ENCODE results near the gene RTEL1.
A peak's percentile ranks its signal among the peaks of the same experiment; 100 is the strongest.
"Not testable (repeated sequence)": the region's sequence is repeated elsewhere in the genome, so short reads cannot be mapped to it uniquely, and the experiment has no call there.

Gene RTEL1

DNA sequence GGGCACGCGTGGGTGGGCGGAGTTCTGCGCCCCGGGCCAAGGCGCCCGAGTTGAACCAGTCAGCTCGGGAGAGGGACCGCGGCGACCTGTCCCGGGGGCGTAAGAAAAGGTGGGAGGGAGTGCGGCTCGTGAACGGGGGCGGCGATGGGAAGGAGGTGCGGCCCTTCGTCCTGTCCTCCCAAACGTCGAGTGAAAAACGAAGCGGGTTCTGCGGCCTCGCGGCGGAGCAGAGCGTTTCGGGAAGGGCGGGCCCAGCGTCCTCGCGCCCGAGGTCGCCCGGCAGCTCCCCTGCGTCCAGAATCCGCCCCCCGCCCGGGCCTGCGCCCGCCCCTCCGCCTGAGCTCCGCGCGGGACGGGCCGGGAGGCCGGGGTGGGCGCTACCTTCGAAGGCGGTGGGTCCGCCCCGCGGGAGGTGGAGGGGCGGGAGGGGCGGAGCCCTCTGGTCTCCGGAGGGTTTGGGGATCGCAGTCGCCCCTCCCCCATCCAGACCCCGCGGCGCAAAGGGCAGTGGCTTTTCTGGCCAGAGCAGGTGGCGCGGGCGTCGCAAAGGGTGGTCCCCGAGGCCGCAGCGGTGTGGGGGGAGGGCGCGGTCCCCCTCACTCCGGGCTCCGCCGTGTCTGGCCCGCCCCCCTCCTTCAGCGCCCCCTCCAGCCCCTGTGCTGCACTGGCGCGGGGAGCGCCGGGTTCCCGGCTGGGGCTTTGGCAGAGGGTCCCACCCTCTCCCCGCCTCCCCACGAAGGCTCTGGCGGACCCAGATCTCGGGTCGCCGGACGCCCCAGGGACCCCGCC, 5.7 kb upstream of the RTEL1 start:
- DNase-seq = no peak

DNA sequence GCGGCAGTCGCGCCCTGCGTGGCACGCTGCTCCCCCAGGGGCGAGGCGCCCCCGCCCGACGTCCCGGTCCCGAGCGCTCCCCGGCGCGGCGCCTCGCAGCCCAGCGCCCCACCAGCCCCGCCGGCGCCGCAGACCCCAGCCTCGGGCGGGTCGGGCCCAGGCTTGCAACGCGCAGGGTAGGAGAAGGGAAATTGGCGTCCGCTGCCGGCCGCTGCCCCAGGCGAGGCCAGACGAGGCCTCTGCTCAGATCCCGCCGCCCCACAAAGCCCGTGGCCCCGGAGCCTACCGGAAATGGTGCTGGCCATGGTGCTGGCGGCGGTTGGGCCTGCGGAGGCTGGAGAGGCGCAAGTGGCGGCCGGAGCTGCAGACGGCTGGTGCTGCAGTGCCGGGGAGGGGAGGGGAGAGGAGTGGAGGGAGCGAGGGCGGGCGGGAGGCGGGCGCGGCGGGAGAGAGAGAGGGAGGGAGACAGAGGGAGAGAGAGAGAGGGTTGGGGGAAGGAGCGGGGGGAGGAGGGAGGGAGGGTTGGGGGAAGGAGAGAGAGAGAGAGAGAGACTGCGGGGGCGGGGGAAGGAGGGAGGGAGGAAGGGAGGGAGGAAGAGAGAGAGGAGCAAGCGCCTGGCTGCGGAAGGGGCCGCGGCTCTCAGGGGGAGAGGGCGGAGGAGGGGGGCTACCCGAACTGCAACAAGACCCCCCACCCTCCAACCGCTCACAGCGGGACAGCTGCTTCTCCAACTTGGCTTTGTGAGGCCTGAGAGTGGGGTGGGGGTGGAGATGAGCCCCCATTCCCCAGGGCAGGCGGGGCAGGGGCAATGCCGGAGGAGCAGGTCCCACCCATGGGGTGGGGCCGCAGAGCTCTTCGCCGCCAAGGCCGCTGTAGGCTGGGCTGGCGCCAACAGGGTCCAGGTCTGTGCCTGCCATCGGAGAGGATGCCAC, 4.8 kb upstream of the RTEL1 start, which contains the start of gene STMN3:
STMN3 (minus strand) TSS at position 384 of the 933 bp plus-strand sequence; CDS start at position 305, 79 bp downstream.
- peak; percentile 86 for DNase-seq

DNA sequence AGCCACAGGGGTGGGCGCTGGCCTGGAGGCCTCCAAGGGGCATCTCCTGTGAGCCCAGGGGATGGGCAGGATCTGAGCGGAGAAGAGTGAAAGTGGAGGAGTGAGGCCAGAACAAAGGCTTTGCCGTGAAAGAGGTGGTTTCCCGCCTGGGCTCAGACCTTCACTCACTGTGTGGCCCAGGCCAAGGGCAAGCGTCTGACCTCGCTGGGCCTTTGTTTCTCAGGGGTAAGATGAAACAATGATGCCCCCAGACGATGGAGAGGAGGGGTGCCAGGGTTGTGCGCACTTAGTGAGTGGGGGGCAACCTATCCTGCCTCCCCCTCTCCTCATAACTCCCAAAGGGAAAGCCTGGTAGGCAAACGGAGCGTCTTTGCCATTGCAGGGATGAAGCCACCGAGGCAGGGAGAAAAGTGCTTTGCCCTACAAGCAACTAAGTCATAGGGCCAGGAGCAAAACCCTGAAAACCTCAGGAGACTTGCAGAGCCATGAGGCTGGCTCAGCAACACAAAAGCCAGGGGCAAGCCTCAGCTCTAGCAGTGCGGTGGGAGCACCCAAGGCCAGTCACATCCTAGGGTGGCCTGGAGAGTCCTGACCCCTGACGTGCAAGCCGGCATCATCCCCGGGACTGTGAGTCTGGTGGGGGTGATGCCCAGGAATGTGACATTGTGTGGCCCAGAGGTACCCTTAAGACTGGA, 4.0 kb upstream of the RTEL1 start:
- DNase-seq = no peak

DNA sequence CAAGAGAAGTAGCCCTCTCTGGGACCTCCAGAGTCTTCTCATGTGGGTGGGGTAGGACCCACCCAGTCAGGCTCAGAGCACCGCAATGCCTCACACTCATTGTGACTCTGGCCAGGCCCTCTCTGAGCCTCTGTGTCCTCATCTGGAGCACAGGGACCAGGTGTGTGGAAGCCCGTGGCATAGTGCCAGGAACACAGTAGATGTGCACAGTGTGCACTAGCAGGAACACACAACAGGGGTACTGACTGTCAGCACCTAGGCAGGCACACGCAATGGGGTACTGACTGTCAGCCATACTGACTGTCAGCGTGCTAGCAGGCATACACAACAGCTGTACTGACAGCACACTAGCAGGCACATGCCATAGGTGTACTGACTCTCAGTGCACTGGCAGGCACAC, 2.9 kb upstream of the RTEL1 start:
- DNase-seq = no peak

DNA sequence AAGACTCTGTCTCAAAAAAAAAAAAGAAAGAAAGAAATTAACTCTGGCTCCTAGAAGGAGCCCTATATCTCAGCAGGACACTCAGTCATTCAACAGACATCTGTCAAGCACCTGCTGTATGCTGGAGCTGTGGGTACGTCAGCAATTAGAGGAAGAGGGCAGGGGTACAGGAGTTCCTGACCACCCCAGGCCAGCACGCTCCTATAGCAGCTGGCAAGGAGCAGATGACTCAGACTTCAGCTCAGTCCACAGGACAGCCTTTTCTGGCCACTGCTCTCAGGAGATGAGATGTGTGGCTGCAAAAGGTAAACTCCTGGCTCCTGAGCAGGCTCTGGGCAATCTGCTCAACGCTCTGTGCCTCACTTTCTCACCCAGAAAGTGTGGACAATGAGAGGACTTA, 1.7 kb upstream of the RTEL1 start:
- DNase-seq = no peak

DNA sequence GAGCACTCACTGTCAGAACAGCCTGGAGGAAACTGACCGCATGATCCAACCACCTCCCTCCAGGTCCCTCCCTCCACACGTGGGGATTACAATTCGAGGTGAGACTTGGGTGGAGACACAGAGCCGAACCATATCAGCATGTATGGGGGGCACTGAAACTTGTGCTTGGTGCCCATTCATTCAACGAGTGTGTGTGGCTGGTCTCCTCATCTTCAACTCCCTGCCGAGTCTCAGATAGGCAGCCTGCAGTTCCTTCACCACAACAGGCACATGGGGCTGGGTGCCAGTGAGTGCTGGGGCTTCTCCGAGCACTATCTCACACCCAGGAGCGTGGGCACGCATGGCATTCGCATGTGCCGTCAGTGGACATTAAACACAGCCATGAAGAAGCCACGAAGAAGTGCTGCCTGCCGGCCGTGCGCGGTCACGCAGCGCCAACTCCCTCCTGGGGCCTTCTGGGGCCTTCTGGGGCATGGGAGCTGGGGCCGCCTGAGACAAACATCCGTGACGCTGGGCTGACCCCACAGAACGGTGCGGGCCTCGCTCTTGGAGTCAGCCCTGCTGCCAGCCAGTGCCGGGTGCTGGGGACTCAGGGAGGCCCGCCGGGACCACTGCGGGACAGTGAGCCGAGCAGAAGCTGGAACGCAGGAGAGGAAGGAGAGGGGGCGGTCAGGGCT, 714 bp upstream of the RTEL1 start:
- DNase-seq = no peak

DNA sequence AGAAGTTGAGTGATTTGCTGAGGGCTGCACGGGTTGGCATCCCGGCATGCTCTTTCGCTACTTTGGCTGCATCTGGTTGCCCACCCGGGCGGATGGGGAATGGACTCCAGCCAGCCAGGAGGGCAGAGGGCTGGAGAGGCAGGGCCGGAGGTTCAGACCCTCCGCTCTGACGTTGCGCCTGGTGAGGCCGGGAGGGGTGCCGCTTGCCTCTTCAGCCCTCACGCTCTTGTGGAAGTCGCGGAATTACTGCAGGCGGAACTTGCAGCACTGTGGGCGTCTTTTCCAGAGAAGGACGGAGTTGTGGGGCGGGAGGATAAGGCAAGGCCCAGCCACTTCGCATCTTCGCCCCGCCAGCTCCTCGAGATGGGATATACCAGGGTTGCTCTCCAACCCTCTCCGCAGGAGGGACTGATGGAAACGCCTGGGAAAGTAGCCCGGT, 656 bp downstream of the RTEL1 start:
- no peak for DNase-seq

DNA sequence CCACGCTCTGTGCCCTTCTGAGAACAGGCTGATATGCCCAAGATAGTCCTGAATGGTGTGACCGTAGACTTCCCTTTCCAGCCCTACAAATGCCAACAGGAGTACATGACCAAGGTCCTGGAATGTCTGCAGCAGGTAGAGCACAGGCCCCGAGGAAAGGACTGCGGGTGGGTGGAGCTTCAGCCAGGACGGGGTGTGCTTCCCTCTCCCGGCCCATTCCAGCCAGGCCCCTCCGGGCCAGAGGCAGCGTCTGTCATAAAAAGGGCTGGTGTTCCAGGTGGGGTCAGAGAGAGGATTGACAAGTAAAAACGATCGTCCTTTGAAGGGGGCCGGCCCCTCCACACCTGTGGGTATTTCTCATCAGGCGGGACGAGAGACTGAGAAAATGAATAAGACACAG, 1.3 kb downstream of the RTEL1 start:
- DNase-seq = no peak

DNA sequence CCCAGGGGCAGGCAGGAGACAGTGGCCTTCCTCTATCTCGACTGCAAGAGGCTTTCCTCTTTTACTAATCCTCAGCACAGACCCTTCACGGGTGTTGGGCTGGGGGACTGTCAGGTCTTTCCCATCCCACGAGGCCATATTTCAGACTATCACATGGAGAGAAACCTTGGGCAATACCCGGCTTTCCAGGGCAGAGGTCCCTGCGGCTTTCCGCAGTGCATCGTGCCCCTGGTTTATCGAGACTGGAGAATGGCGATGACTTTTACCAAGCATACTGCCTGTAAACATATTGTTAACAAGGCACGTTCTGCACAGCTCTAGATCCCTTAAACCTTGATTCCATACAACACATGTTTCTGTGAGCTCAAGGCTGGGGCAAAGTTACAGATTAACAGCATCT, 2.1 kb downstream of the RTEL1 start:
- DNase-seq = not testable (repeated sequence)

DNA sequence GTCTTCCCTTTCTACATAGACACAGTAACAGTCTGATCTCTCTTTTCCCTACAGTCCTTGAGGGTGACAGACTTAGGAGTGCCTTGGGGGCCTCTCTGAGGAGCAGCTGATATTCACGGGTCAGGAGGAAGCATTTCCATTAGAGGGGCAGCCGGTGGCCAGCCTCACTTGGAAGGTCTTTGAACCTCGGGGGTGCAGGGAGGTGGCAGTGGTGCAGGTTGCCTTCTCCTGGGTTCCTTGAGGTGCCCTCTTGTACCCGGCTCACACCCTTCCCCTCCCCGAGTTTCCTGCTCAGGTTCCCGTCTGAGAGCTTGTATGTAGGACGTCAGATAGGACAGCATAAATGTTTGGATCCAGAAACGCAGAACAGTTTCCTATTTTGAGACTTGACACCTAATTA, 2.5 kb downstream of the RTEL1 start:
- no peak for DNase-seq

DNA sequence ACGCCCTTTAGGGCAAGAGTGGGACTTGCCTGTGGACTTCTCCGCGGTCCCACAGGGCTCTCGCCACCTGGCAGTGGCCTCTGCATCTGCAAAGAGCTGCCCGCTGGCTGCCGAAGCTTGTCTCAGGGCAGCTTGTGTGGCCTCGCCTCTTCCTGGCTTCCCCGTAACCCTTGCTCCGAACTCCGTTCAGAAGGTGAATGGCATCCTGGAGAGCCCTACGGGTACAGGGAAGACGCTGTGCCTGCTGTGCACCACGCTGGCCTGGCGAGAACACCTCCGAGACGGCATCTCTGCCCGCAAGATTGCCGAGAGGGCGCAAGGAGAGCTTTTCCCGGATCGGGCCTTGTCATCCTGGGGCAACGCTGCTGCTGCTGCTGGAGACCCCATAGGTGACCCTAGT, 3.0 kb downstream of the RTEL1 start:
- DNase-seq = no peak

DNA sequence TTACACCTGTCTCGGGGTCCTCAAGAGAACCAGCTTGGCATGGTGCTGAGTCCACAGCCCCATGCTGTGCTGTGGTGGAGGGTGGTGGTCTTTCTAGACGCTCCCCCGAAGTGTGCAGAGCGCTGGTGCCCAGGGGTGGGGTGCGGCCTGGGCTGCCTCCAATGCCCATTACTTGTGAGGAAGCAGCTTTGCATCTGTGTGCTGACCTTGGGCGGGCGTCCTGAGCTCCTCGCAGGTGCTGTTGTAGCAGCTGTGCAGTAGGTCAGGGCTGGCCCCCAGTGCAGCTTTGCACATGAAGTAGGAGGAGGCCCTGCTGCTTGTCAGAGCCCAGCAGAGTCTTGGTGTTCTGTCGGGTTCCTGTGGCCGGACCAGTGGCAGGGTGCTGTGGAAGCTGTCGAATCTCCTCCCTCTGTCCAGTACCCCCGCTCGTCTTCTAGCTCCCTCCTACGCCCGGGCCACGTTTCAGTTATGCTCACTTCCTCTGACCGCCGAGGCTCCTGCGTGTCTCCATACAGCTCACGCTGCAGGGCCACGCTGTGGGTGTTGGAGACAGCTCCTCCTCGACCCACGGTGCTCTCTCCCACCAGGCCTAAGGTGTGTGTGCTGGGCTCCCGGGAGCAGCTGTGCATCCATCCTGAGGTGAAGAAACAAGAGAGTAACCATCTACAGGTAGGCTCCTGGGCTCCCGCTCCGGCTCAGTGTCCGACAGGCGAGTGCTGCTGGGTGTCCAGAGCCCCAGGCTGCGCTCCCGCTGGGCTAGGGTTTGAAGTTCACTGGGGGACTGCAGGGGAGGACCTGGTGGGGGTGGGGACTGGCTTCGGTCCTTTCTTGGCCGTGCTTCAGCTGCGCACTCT, 4.1 kb downstream of the RTEL1 start:
- DNase-seq = no peak

DNA sequence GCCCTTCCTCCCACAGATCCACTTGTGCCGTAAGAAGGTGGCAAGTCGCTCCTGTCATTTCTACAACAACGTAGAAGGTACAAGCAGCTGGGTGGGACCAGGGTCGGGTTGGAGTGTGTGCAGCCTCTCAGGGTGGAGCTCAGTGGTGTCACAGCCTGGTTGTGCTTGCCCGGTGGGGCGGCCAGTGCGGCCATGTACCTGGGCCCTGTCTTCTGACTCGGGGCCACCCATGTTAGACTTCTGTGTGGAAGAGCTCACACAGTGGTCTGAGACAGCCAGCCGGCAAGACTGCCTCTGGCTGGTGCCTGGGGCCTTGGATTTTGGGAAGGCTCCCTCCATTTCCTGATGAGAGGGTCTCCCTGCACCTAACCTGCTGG, 4.7 kb downstream of the RTEL1 start:
- no peak for DNase-seq

DNA sequence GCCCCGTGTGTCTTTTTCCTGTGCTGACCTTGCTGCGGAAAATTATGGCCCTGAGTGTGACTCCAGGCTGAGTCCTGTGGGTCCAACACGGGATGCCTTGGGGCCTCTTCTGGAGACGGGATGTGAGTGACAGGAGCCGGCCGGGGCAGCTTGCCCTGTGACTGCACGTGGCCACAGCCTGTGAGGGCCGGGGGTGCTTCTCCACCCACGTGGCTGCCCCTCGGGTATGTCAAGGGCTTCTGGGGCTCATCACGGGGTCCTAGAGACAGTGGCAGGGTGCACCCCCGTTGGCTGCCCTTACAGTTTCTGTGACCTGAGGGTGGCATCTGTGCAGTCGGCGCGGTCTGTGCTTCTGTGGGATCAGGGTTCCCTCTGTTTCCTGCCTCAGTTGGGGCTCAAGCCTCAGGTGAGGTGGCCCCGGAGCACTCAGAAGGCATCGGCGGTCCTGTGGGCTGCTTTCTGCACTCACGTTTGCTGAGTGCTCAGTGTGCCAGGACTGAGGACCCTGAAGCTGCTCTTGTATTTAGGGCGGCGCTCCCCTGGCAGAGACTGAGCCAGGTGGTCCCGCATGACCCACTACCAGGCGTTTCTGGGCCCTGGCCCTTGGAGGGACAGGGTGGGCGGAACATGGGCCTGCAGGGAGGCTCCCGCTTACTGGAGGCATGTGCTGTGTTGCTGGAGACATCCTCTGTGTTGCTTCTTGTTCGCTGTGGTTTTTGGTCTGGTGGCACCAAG, 5.4 kb downstream of the RTEL1 start:
- DNase-seq = no peak

DNA sequence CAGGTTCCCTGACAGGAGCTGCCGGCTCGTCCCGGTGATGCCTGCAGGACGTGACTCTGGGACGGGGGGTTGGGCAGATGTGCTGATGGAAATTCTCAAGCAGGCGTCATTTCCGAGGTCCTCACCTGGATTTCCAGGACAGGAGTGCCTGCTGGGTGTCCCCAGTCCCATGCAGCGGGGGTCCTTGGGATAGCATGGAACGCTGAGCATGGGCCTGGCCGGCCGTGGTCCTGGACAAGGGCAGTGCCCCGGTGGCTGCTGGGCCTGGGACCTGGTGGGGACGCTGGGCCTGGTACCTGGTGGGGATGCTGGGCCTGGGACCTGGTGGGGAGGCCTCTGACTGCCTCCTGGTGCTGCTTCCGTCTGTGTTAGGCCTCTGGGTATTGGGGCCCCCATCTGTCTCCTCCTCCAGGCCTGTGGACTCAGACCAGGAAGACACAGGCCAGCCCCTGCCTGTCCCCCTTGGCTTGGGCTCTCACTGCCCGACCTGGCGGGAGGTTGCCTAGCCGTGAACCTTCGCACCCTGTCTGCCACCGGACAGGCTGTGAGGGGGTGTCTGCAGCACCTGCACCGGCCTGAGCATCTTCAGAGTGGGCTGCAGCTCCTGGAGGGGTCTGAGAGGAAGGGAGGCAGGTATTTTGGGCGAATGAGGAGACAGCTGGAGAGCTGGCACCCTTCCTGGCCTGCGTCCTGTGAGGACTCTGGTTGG, 6.2 kb downstream of the RTEL1 start:
- no peak for DNase-seq

DNA sequence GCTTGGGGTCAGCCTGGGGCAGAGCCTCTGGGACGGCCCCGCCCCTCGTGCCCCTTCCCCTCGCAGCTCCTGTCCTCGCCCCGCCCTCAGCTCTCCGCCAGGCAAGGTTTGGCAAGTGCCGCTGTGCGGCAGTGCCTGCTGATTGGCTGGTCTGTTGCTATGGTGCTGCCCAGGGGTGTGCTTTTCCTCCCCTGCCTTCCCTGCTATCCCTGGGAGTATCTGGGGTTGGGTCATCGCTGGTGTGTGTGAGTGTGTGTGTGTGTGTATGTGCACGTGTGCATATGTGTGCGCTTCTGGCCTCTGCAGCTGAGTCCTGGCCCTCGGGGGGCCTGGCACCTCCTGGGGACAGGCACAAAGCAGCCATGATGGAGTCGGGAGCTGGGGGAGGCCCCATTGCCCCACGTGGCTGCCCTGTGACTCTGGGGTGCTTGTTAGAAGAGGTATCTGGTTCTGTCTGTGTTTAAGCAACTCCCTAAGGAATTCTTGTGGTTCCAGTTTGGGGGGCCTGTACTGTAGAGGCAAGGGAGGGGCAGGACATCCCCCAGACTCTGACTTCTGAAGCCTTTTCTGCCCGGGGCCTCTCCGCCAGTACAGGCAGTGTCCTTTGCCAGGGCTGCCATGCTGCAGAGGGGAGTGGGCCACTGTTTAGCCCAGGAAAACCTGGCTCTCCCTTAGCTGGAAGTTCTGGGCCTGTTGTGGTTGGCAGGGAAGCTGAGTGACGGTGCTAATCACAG, 6.9 kb downstream of the RTEL1 start:
- DNase-seq = no peak

DNA sequence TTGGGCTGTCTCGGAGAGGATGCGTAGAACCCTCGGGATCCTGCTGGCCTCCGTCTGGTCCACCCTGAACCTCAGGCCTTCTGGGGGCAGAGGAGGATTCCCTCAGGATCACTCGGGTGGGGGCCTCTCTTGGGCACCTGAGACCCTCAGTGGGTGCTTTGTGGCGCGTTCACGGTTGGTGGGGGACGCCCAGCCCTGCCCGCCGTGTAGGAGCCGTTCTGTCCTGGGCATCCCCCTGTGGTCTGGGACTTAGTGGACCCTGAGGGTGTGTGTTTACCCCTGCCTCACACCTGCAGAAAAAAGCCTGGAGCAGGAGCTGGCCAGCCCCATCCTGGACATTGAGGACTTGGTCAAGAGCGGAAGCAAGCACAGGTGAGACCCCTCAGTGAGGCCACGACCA, 7.6 kb downstream of the RTEL1 start:
- DNase-seq = no peak

DNA sequence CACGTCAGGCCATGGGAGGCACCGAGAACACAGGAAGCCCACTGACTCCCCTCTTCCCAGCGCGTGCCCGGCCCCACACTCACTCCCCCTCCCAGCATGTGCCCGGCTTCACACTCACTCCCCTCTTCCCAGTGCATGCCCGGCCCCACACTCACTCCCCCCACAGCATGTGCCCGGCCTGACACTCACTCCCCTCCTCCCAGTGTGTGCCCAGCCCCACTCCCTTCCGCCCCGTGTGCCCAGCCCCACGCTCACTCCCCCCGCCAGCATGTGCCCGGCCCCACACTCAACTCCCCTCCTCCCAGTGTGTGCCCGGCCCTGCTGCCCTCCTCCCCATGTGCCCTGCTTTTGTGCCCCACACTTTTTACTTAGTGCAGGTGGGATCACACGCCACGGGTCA, 9.7 kb downstream of the RTEL1 start:
- DNase-seq = no peak

DNA sequence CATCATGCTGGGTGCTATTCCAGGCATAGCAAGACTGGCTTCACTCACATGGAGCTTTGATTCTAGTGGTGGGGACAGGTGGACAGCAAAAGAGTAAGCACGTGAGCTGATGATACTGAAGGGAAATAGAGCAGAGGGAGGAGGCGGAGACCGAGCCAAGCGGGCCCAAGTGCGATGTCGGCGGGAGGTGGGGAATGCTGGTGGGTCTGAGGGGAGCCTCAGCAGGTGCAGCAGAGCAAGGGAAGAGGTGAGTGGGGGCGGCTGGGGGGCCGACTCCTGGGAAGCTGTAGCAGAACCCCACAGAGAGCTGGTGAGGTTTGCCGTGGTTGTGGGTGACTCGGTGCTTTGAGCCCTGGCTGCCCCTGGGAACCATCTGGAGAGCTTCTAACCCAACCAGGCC, 10.2 kb downstream of the RTEL1 start:
- no peak for DNase-seq

DNA sequence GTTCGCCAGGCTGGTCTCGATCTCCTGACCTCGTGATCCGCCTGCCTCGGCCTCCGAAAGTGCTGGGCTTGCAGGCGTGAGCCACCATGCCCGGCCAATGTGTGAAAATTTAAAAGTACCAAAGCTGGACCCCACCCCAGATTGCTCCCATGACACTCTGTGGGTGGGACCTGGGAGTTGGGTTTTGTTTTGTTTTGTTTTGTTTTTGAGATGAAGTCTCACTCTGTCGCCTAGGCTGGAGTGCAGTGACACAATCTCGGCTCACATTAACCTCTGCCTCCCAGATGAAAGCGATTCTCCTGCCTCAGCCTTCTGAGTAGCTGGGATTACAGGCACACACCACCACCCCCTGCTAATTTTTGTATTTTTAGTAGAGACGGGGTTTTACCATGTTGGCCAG, 13.6 kb downstream of the RTEL1 start:
- not testable (repeated sequence) for DNase-seq
